Coronary artery (tissue), 2 donors: ENCODE data around the gene SMARCD3.
A peak's percentile ranks its signal among the peaks of the same experiment; 100 is the strongest.

Source experiments
- DNase-seq: peaks from one replicate; pipeline ENCODE4 v3.0.0-alpha.2; 2017; ENCODE audit warnings: low spot score
- H3K27ac ChIP-seq, 2 donors: fragments of 200-600 bp; sonication (generic); one replicate each; pipeline ENCODE4 v1.5.1; 2016 to 2019
- H3K4me3 ChIP-seq: fragments of 200-600 bp; sonication (generic); 2 replicates; pipeline ENCODE4 v1.5.1; 2016; ENCODE audit warnings: mild to moderate bottlenecking, moderate library complexity
- TF ChIP-seq, protein P1 (sequence below): fragments of 200-600 bp; sonication (generic); IDR thresholded peaks from one replicate; pipeline ENCODE4 v1.5.1; 2019; ENCODE audit warnings: antibody characterized with exemption

Gene SMARCD3

GRCh38 chr7:151248346-151249033 is at the start of gene SMARCD3:
Gene SMARCD3, minus strand, starts transcription at chr7:151248694. Its CDS starts 132 bp downstream, at chr7:151248562.
- Histone ChIP-seq H3K4me3 (peak within 1 kb of the TSS; percentile 94), H3K27ac (peak within 1 kb of the TSS; percentile 97 to 99)
- peak; percentile 86 for DNase-seq
- TF ChIP-seq, protein P1, sequence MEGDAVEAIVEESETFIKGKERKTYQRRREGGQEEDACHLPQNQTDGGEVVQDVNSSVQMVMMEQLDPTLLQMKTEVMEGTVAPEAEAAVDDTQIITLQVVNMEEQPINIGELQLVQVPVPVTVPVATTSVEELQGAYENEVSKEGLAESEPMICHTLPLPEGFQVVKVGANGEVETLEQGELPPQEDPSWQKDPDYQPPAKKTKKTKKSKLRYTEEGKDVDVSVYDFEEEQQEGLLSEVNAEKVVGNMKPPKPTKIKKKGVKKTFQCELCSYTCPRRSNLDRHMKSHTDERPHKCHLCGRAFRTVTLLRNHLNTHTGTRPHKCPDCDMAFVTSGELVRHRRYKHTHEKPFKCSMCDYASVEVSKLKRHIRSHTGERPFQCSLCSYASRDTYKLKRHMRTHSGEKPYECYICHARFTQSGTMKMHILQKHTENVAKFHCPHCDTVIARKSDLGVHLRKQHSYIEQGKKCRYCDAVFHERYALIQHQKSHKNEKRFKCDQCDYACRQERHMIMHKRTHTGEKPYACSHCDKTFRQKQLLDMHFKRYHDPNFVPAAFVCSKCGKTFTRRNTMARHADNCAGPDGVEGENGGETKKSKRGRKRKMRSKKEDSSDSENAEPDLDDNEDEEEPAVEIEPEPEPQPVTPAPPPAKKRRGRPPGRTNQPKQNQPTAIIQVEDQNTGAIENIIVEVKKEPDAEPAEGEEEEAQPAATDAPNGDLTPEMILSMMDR, result no peak

DNA sequence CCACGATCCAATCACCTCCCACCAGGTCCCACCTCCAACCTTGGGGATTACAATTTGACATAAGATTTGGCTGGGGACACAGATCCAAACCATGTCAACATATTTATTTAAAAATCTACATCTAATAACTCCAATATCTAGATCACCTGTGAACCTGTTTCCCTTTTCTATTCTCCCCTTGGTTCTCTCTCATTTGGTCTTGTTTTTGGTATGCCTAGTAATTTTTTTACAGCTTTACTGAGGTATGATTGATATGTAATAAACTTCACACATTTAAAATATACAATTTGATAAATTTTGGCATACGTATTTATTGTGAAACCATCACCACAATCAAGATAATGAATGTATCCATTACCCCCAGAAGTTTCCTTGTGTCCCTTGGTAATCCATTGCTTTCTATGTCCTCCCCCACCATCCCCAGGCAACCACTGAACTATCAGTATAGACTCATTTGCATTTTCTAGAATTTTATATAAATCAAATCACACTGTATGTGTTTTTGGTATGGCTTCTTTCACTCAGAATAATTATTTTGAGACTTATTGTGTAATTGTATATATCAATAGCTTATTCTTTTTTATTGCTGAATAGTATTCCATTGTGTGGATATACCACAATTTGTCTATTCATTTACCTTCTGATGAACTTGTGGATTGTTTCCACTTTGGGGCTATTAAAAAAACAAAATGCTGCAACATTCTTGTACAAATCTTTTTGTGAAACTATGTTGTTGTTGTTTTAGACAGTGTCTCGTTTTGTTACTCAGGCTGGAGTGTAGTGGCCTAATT is 47.9 kb upstream of the SMARCD3 start:
- Histone ChIP-seq H3K27ac (no peak overlapping the region), H3K4me3 (no peak overlapping the region)
- TF ChIP-seq, protein P1, result no peak
- no peak for DNase-seq

DNA sequence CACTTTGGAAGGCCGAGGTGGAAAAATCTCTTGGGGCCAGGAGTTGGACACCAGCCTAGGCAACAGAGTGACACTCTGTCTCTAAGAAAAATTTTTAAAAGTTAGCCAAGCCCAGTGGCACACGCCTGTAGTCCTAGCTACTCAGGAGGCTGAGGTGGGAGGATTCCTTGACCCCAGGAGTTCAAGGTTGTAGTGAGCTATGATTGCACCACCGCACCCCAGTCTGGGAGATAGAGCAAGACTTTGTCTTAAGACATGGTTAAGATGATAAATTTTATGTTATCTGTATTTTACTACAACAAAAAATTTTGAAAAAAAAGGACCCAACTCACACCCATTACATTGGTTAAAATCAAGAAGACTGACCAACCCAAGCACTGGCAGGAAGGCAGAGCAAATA is 44.4 kb upstream of the SMARCD3 start:
- no peak overlapping the region for H3K27ac ChIP-seq
- TF ChIP-seq, protein P1, result no peak
- H3K4me3 ChIP-seq, result no peak overlapping the region
- DNase-seq, result no peak

GRCh38 chr7:151291206-151291605 is 42.7 kb upstream of the SMARCD3 start:
- no peak for DNase-seq
- no peak overlapping the region for H3K27ac ChIP-seq
- no peak overlapping the region for H3K4me3 ChIP-seq
- TF ChIP-seq, protein P1, result no peak

- TF ChIP-seq, protein P1, result no peak
- Histone ChIP-seq H3K27ac (no peak overlapping the region), H3K4me3 (no peak overlapping the region)
- DNase-seq, result no peak
Measured at GRCh38 chr7:151290355-151290760, 41.9 kb upstream of the SMARCD3 start.

DNA sequence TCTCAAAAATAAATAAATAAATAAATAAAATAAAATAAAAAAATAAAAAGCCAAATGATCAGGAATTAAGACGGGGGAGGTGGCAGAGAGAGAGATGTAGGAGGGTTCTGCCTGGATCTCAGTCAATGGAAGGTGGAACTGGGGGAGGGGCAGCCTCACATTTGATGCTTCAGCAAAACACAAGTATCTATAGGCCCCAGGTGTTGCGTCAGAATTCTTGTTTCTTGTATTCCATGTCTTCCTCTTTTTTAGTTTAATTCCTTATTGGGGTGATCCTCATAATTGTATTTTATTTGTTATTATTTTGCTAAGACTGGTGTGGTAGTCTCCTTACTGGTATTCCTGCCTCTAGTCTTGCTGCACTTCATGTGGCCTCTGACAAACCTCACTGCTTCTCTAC is 41.4 kb upstream of the SMARCD3 start:
- DNase-seq, result no peak
- TF ChIP-seq, protein P1, result no peak
- Histone ChIP-seq H3K4me3 (no peak overlapping the region), H3K27ac (no peak overlapping the region)
